Retinal pigment epithelial cell (primary cell): Measurements from ENCODE around the gene NEK11.

Source experiments
- DNase-seq: peaks from one replicate; pipeline ENCODE4 v3.0.0-alpha.2; 2010; ENCODE audit warnings: low read depth
- H3K4me3 ChIP-seq: 2 replicates; pipeline ENCODE4 v1.5.1; 2011; ENCODE audit warnings: mild to moderate bottlenecking, low read length, control low read depth, moderate library complexity
- CTCF ChIP-seq: conservative IDR thresholded peaks from 2 replicates; pipeline ENCODE4 v1.5.1; 2011; ENCODE audit warnings: low read depth, low read length, control low read depth, inconsistent platforms

NEK11 gene

GRCh38 chr3:131260525-131260924 lies 233.8 kb downstream of the NEK11 start:
- no peak for DNase-seq
- no peak for TF ChIP-seq CTCF
- H3K4me3 ChIP-seq: no peak overlapping the region

- TF ChIP-seq CTCF: no peak
- no peak overlapping the region for H3K4me3 ChIP-seq
- no peak for DNase-seq
Observed at GRCh38 chr3:131261104-131261503, 234.4 kb downstream of the NEK11 start.

- H3K4me3 ChIP-seq: no peak overlapping the region
- TF ChIP-seq CTCF: no peak
- no peak for DNase-seq
Observed at GRCh38 chr3:131275556-131275955, 248.9 kb downstream of the NEK11 start.

GRCh38 chr3:131277836-131278497 lies 251.3 kb downstream of the NEK11 start:
- DNase-seq: peak; percentile 54
- no peak overlapping the region for H3K4me3 ChIP-seq
- peak; percentile 10 for TF ChIP-seq CTCF

GRCh38 chr3:131279577-131279976 lies 252.9 kb downstream of the NEK11 start:
- H3K4me3 ChIP-seq: no peak overlapping the region
- DNase-seq: no peak
- TF ChIP-seq CTCF: no peak

- no peak for DNase-seq
- no peak for TF ChIP-seq CTCF
- no peak overlapping the region for H3K4me3 ChIP-seq
Observed at GRCh38 chr3:131282379-131282778, 255.7 kb downstream of the NEK11 start.

- no peak for TF ChIP-seq CTCF
- H3K4me3 ChIP-seq: no peak overlapping the region
- DNase-seq: no peak
Observed at GRCh38 chr3:131282967-131283366, 256.3 kb downstream of the NEK11 start.
